ENCODE measurements around the gene CENPA. TPM values are rescaled to one million over a fixed set of nuclear protein-coding genes. Genes with fewer than 3 reads are reported as not detected.

CENPA gene
- total RNA-seq, 4 donors from 2014 or later = 0.22 TPM; not detected in 3

DNA sequence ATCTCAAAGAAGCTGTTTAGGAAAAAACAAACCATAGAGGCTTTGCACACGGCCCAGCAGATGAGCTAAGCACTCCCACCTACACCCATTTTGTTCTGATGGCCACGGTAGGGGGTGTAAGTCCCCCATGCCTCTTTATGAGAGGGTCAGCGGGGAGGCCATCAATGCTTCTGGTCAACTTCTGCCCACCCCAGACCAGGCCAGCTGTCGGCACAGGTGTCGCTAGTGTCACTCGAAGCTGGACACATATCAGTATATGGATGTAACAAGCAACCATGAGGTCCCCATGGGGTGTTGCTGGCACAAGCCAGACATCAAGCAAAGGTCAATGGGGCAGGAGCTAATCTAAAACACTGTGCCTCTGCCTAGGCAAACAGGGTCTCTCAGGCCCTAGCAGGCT lies 45.5 kb upstream of the CENPA start:
- TF ChIP-seq, protein P1, sequence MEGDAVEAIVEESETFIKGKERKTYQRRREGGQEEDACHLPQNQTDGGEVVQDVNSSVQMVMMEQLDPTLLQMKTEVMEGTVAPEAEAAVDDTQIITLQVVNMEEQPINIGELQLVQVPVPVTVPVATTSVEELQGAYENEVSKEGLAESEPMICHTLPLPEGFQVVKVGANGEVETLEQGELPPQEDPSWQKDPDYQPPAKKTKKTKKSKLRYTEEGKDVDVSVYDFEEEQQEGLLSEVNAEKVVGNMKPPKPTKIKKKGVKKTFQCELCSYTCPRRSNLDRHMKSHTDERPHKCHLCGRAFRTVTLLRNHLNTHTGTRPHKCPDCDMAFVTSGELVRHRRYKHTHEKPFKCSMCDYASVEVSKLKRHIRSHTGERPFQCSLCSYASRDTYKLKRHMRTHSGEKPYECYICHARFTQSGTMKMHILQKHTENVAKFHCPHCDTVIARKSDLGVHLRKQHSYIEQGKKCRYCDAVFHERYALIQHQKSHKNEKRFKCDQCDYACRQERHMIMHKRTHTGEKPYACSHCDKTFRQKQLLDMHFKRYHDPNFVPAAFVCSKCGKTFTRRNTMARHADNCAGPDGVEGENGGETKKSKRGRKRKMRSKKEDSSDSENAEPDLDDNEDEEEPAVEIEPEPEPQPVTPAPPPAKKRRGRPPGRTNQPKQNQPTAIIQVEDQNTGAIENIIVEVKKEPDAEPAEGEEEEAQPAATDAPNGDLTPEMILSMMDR (IDR thresholded peaks at IDR 0.05 in 4 of 5, conservative IDR thresholded peaks at IDR 0.05 in 1 of 5) = no peak
- TF ChIP-seq POLR2A (IDR thresholded peaks at IDR 0.05) = no peak
- Histone ChIP-seq H3K4me3 (no peak overlapping the region), H3K27ac (no peak overlapping the region), H3K36me3 (no peaks in the 10 kb centered on the region), H3K27me3 (no peaks in the 10 kb centered on the region), H3K4me1 (peaks cover 0 to 8% of the 10 kb centered on the region in 2 donors), H3K9me3 (no peaks in the 10 kb centered on the region)
- intact Hi-C loops (cut with DNase I; ENCODE audit: low total_unique reads) = no loop called here
- ATAC-seq = no peak
- in situ Hi-C loops (cut with MboI; ENCODE audit: low sequenced_read_pairs in 4 of 4) = loop anchor here in 1 of 4 donors (5.0 kb wide), 1 partner anchor 138 kb away; no protein-coding TSS in a partner anchor
- no peak for DNase-seq

DNA sequence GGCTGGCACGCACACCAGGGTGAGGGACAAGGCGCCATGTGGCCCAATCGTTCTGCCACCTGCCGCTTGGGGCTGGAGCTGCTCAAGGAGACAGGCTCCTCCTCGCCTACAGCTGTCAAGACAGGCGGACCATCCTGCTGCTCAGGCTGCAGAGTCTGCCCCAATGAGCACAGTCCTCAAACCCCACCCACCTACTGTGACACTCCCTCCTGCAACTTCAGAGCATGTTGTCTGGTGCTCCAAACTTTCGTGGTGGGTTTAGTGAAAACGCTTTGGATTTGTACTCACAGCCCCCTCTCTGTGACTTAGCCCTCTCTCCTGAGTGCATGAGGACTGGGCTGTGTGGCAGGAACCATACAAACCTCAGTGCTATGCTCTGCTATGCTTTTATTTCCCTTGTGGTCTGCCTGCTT lies 45.0 kb upstream of the CENPA start:
- Histone ChIP-seq H3K4me3 (no peak overlapping the region), H3K9me3 (no peaks in the 10 kb centered on the region), H3K4me1 (peaks cover 0 to 8% of the 10 kb centered on the region in 2 donors), H3K27me3 (no peaks in the 10 kb centered on the region), H3K36me3 (no peaks in the 10 kb centered on the region), H3K27ac (no peak overlapping the region)
- ATAC-seq (no peak), DNase-seq (no peak)
- intact Hi-C loops (cut with DNase I; ENCODE audit: low total_unique reads) = no loop called here
- TF ChIP-seq POLR2A (IDR thresholded peaks at IDR 0.05) = no peak
- TF ChIP-seq, protein P1 (IDR thresholded peaks at IDR 0.05 in 4 of 5, conservative IDR thresholded peaks at IDR 0.05 in 1 of 5) = no peak
- in situ Hi-C loops (cut with MboI; ENCODE audit: low sequenced_read_pairs in 4 of 4) = loop anchor here in 1 of 4 donors (5.0 kb wide), 1 partner anchor 139 kb away; no protein-coding TSS in a partner anchor

DNA sequence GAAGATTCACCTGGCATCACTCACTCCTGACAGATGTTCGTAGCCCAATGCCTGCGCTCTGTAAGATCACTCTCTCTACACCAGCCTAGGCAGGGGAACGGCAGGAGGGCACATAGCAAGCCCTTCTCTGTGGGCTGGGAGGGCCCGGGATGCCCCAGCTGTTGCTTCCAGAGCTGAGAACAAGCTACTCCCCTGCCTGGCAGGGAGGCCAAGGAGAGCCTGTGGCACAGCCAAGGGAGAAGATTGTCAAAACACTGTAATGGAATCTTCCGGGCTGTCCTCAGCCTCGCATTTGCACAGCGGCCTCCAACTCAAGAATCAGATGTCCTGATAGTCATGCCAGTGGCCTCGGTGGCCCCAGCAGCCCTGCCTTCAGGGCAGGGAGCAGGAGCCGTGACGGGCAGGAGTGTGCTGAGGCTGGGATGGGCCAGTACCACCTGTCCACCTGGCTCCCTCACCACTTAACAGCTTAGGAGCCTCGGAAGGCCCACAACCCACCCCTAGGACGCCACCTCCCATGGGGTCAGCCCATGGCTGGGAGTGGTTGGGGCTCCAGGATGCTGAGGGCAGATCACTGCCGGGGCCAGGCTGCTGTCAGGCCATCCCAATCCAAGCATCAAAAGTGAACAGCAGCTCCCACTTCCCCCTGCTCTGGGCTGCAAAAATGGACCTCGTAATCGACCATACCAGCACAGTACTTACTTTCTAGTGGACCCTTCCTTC lies 43.6 kb upstream of the CENPA start:
- TF ChIP-seq, protein P1 (IDR thresholded peaks at IDR 0.05 in 4 of 5, conservative IDR thresholded peaks at IDR 0.05 in 1 of 5) = no peak
- no peak for TF ChIP-seq POLR2A (IDR thresholded peaks at IDR 0.05)
- intact Hi-C loops (cut with DNase I; ENCODE audit: low total_unique reads) (no loop called here), in situ Hi-C loops (cut with MboI; ENCODE audit: low sequenced_read_pairs in 4 of 4) (loop anchor here in 1 of 4 donors (5.0 kb wide), 1 partner anchor 140 kb away; no protein-coding TSS in a partner anchor)
- H3K27me3 ChIP-seq = no peaks in the 10 kb centered on the region
- no peaks in the 10 kb centered on the region for H3K36me3 ChIP-seq
- H3K4me1 ChIP-seq = peaks cover 0 to 8% of the 10 kb centered on the region in 2 donors
- DNase-seq (peak in 1 of 2 donors; percentile 35), ATAC-seq (peak; percentile 51 to 61)
- peak overlapping the region in 1 of 4 donors; percentile 39 for H3K27ac ChIP-seq
- H3K9me3 ChIP-seq = no peaks in the 10 kb centered on the region
- no peak overlapping the region for H3K4me3 ChIP-seq

DNA sequence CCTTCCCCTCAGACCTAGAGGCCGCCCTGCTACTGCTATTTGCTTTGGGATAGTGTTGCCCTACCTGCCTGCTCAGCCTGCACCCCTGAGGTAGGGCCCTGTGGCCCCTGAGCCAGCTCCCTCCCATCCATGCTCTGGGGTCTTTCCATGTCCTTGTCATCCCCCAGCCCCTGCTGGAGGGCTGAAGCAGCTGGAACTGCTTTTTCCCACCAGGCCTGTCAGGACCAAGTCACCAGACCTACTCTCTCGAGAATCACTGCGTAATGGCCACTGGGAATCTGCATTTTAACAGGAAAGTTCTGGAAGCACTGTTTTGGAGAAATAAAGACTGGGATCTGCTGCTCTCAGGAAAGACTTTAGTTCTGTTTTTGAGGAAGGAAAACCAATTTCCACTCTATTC lies 42.0 kb upstream of the CENPA start:
- Histone ChIP-seq H3K4me3 (no peak overlapping the region), H3K36me3 (no peaks in the 10 kb centered on the region), H3K4me1 (peaks cover 0 to 8% of the 10 kb centered on the region in 2 donors), H3K27ac (no peak overlapping the region), H3K9me3 (no peaks in the 10 kb centered on the region), H3K27me3 (no peaks in the 10 kb centered on the region)
- ATAC-seq (no peak), DNase-seq (no peak)
- no peak for TF ChIP-seq POLR2A (IDR thresholded peaks at IDR 0.05)
- intact Hi-C loops (cut with DNase I; ENCODE audit: low total_unique reads) (no loop called here), in situ Hi-C loops (cut with MboI; ENCODE audit: low sequenced_read_pairs in 4 of 4) (loop anchor here in 1 of 4 donors (5.0 kb wide), 1 partner anchor 142 kb away; no protein-coding TSS in a partner anchor)

DNA sequence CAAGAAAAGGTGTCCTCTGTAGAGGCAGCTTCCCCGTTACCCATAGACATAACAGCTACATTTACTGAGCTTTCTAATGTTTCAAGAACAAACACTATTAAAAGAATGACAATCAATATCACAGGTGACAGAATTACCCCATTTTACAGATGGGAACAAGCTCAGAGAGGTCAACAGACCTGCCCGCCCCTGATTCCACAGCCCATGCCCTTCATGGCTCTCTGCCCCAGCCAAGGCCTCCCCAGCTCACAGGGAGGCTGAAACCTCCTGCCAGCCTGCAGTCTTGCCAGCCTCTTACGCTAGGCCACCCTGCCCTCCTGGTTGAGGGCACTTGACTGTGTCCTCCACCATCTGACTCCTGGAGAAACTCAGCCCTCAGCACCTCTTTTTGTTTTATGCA lies 40.9 kb upstream of the CENPA start:
- no peaks in the 10 kb centered on the region for H3K36me3 ChIP-seq
- ATAC-seq = no peak
- in situ Hi-C loops (cut with MboI; ENCODE audit: low sequenced_read_pairs in 4 of 4) = loop anchor here in 3 of 4 donors (5.0 kb wide), 1 partner anchor 143 kb away; no protein-coding TSS in a partner anchor
- H3K9me3 ChIP-seq = no peaks in the 10 kb centered on the region
- TF ChIP-seq, protein P1 (IDR thresholded peaks at IDR 0.05 in 4 of 5, conservative IDR thresholded peaks at IDR 0.05 in 1 of 5) = no peak
- TF ChIP-seq POLR2A (IDR thresholded peaks at IDR 0.05) = no peak
- DNase-seq = no peak
- intact Hi-C loops (cut with DNase I; ENCODE audit: low total_unique reads) = loop anchor here (1.0 to 5.0 kb wide), 2 partner anchors 140 to 243 kb away; no protein-coding TSS in a partner anchor
- H3K27ac ChIP-seq = no peak overlapping the region
- no peaks in the 10 kb centered on the region for H3K27me3 ChIP-seq
- H3K4me3 ChIP-seq = no peak overlapping the region
- peaks cover 0 to 8% of the 10 kb centered on the region in 2 donors for H3K4me1 ChIP-seq
